IPS-20b (cell line): Measurements from ENCODE around the gene ITGB3.

Source experiments
- H3K27ac ChIP-seq: one replicate; pipeline ENCODE4 v1.5.1; 2013; ENCODE audit warnings: low read length
- H3K27me3 ChIP-seq: 2 replicates; pipeline ENCODE4 v1.6.1; 2013; ENCODE audit warnings: mild to moderate bottlenecking, low read length, inconsistent platforms; ENCODE audit not compliant: insufficient read depth
- H3K36me3 ChIP-seq: 2 replicates; pipeline ENCODE4 v1.6.1; 2013; ENCODE audit warnings: low read depth, mild to moderate bottlenecking, inconsistent platforms, low read length, moderate library complexity; ENCODE audit not compliant: insufficient read depth
- H3K4me1 ChIP-seq: 2 replicates; pipeline ENCODE4 v1.6.1; 2013; ENCODE audit warnings: mild to moderate bottlenecking, control low read depth, inconsistent platforms, low read length, moderate library complexity; ENCODE audit not compliant: insufficient read depth
- H3K4me3 ChIP-seq: 2 replicates; pipeline ENCODE4 v1.5.1; 2013; ENCODE audit warnings: mild to moderate bottlenecking, low read length, inconsistent platforms
- H3K9ac ChIP-seq: 2 replicates; pipeline ENCODE4 v1.6.1; 2013; ENCODE audit warnings: low read depth, mild to moderate bottlenecking, inconsistent platforms, low read length, moderate library complexity
- H3K9me3 ChIP-seq: 2 replicates; pipeline ENCODE4 v1.6.1; 2013; ENCODE audit warnings: mild to moderate bottlenecking, low read depth, low read length, inconsistent platforms; ENCODE audit not compliant: insufficient read depth

Gene ITGB3

GRCh38 chr17:47224966-47225365 is 28.7 kb upstream of the ITGB3 start:
- H3K27ac ChIP-seq, result no peak overlapping the region
- H3K9ac ChIP-seq, result no peak overlapping the region
- H3K4me3 ChIP-seq, result no peak overlapping the region
- peaks cover 8% of the 10 kb centered on the region for H3K4me1 ChIP-seq
- no peaks in the 10 kb centered on the region for H3K36me3 ChIP-seq
- H3K27me3 ChIP-seq, result peaks cover 5% of the 10 kb centered on the region
- H3K9me3 ChIP-seq, result no peaks in the 10 kb centered on the region; the same call in 1 of the 2 replicates

- no peaks in the 10 kb centered on the region; the same call in 1 of the 2 replicates for H3K9me3 ChIP-seq
- no peaks in the 10 kb centered on the region for H3K36me3 ChIP-seq
- no peak overlapping the region for H3K4me3 ChIP-seq
- peaks cover 7% of the 10 kb centered on the region for H3K27me3 ChIP-seq
- no peak overlapping the region for H3K9ac ChIP-seq
- peaks cover 11% of the 10 kb centered on the region for H3K4me1 ChIP-seq
- no peak overlapping the region for H3K27ac ChIP-seq
Measured at GRCh38 chr17:47225436-47225858, 28.2 kb upstream of the ITGB3 start.

DNA sequence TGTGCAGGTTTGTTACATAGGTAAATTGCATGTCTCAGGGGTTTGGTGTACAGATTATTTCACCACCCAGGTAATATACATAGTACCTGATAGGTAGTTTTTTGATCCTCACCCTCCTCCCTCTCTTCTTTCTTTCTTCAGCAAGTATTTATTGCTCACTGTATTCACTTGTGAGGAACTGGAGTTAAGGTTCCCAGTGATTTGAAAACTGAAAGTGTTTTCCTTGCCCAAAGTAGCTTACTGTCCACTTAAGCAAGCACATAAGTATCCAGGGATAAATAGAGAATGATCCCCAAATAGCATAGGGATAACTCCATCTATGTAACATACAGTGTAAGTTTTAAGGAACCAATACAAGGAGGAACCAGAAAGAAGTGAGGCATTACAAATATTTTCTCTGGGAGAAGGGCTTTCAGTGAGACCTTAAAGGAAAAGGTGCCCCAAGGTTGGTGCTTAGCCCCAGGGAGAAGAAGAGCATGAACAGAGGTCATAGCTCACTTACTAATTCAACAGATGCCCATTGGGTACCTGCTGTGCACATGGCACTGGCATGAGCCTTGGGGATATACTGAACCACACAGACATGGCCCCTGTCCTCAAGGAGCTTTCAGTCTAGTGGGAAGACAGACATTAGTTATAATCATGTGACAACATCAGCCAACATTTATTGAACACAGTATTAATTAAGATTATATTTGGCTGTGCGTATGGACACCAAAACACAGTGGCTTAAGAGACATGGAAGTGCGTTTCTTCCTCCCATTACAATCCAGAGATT is 27.5 kb upstream of the ITGB3 start:
- Histone ChIP-seq H3K27me3 (peaks cover 10% of the 10 kb centered on the region), H3K36me3 (no peaks in the 10 kb centered on the region), H3K4me3 (no peak overlapping the region), H3K9me3 (no peaks in the 10 kb centered on the region; the same call in 1 of the 2 replicates), H3K9ac (no peak overlapping the region), H3K27ac (no peak overlapping the region), H3K4me1 (peaks cover 5% of the 10 kb centered on the region)

DNA sequence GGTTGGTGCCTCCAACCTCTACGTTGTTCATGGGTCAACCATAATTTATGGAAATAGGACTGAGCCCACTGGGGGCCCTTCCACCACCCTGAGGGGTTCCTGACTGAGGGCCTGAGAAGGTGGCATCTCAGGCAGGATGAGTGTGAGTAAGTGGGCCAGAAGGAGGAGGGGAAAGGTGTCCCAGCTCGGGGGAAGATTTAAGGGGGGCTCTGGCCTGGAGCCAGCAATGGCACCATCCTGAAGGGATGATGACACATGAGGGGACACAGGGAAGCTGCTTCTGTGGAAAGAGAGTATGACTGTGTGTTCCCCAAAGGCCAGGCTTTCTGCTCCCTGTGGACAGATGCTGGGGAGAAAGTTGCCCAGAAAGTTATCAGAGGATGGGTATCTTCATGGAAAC is 25.8 kb upstream of the ITGB3 start:
- Histone ChIP-seq H3K27me3 (peaks cover 10% of the 10 kb centered on the region), H3K4me3 (no peak overlapping the region), H3K9me3 (no peaks in the 10 kb centered on the region; the same call in 1 of the 2 replicates), H3K27ac (no peak overlapping the region), H3K4me1 (peaks cover 5% of the 10 kb centered on the region), H3K9ac (no peak overlapping the region), H3K36me3 (no peaks in the 10 kb centered on the region)

GRCh38 chr17:47229535-47230443 is 23.8 kb upstream of the ITGB3 start:
- H3K27me3 ChIP-seq, result peaks cover 10% of the 10 kb centered on the region
- no peak overlapping the region for H3K9ac ChIP-seq
- H3K27ac ChIP-seq, result no peak overlapping the region
- no peaks in the 10 kb centered on the region for H3K36me3 ChIP-seq
- no peaks in the 10 kb centered on the region for H3K9me3 ChIP-seq
- H3K4me1 ChIP-seq, result peaks cover 5% of the 10 kb centered on the region
- H3K4me3 ChIP-seq, result peak overlapping the region; percentile 38; the same call in 1 of the 2 replicates

GRCh38 chr17:47230864-47231263 is 22.8 kb upstream of the ITGB3 start:
- Histone ChIP-seq H3K36me3 (no peaks in the 10 kb centered on the region), H3K4me1 (peaks cover 5% of the 10 kb centered on the region), H3K4me3 (no peak overlapping the region), H3K9me3 (no peaks in the 10 kb centered on the region), H3K27ac (no peak overlapping the region), H3K27me3 (peaks cover 10% of the 10 kb centered on the region), H3K9ac (no peak overlapping the region)

DNA sequence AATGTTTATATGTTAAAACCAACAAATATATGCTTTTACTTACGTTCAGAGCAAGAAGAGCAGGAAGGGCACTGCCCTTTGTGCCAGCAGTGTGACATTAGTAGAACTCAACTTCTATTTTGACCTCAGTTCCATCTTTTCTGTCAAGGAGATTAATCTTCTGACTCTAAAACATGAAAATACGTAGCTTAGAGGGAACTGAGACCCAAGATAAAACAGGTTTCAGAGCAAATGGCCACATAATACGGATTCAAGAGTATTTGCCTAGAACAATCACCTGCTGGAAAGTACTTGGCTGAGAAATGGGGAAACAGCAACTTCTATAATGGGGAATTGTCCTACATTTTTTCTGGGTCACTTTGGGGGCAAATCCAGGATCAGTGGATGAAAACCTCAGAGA is 22.3 kb upstream of the ITGB3 start:
- Histone ChIP-seq H3K36me3 (no peaks in the 10 kb centered on the region), H3K27me3 (peaks cover 10% of the 10 kb centered on the region), H3K9me3 (no peaks in the 10 kb centered on the region), H3K9ac (no peak overlapping the region), H3K27ac (no peak overlapping the region), H3K4me3 (no peak overlapping the region), H3K4me1 (peaks cover 5% of the 10 kb centered on the region)

GRCh38 chr17:47231866-47232265 is 21.8 kb upstream of the ITGB3 start:
- no peak overlapping the region for H3K9ac ChIP-seq

DNA sequence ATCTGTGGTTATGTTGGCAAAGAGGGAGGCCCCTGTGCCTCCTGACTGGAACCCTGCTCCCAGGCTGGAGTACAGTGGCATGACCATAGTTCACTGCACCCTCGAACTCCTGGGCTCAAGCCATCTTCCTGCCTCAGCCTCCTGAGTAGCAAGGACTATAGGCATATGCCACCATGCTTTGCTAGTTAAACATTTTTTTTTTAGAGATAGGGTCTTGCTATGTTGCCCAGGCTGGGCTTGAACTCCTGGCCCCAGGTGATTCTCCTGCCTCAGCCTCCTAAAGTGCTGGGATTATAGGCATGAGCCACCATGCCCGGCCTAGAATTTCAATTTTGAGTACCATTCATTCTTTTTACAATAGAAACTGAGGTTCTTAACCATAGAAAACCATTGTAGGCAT is 21.2 kb upstream of the ITGB3 start:
- H3K9ac ChIP-seq, result no peak overlapping the region
- no peaks in the 10 kb centered on the region for H3K9me3 ChIP-seq
- no peaks in the 10 kb centered on the region for H3K36me3 ChIP-seq

More at GRCh38 chr17:47231866-47232265, 21.8 kb upstream of the ITGB3 start:
- no peaks in the 10 kb centered on the region for H3K9me3 ChIP-seq
- no peak overlapping the region for H3K27ac ChIP-seq
- H3K4me3 ChIP-seq, result no peak overlapping the region
- H3K27me3 ChIP-seq, result peaks cover 10% of the 10 kb centered on the region
- no peaks in the 10 kb centered on the region for H3K36me3 ChIP-seq
- H3K4me1 ChIP-seq, result peaks cover 5% of the 10 kb centered on the region

DNA sequence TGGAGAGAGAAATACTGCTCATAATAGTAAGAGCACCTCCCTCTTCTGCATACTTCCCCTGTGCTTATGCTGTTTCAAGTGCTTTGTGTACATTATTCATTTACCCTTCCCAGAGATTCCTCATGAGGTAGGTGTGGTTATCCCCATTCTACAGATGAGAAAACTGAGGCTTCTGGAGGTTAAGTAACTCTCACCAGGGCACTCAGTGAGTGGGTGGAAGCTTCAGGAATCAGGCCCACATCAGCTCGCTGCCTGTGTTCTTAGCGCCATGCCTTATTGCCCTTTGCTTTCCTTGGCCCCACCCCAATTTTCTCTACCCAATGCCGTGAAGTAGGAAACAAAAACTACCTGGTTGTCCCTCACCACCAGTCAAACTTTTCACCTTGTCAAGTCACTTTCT is 18.1 kb upstream of the ITGB3 start:
- H3K9me3 ChIP-seq, result no peaks in the 10 kb centered on the region
- H3K4me1 ChIP-seq, result no peaks in the 10 kb centered on the region
- peaks cover 3% of the 10 kb centered on the region; the same call in 1 of the 2 replicates for H3K27me3 ChIP-seq
- H3K4me3 ChIP-seq, result no peak overlapping the region
- H3K9ac ChIP-seq, result no peak overlapping the region
- H3K36me3 ChIP-seq, result no peaks in the 10 kb centered on the region
- H3K27ac ChIP-seq, result no peak overlapping the region

More for the DNA sequence above, 21.2 kb upstream of the ITGB3 start:
- Histone ChIP-seq H3K27ac (no peak overlapping the region), H3K4me3 (no peak overlapping the region), H3K27me3 (peaks cover 10% of the 10 kb centered on the region), H3K4me1 (peaks cover 5% of the 10 kb centered on the region)

- Histone ChIP-seq H3K4me3 (no peak overlapping the region), H3K27me3 (no peaks in the 10 kb centered on the region), H3K9ac (no peak overlapping the region), H3K4me1 (no peaks in the 10 kb centered on the region), H3K9me3 (no peaks in the 10 kb centered on the region), H3K27ac (no peak overlapping the region), H3K36me3 (no peaks in the 10 kb centered on the region)
Measured at GRCh38 chr17:47235923-47236322, 17.7 kb upstream of the ITGB3 start.
